D721Med (cell line): ENCODE results near the gene XDH.

Experiments
- DNase-seq: peaks from one replicate; pipeline ENCODE4 v3.0.0; 2011; ENCODE audit warnings: low spot score; ENCODE audit not compliant: insufficient read length
- FAIRE-seq: peaks from 2 replicates; lab custom pipeline; 2011; peaks lifted over from hg19 to GRCh38; lab: Jason Lieb, UNC
- CTCF ChIP-seq: IDR thresholded peaks from 2 replicates; pipeline ENCODE4 v1.5.1; 2012; ENCODE audit warnings: mild to moderate bottlenecking, control low read depth; ENCODE audit not compliant: insufficient read depth; ENCODE audit errors: missing control alignments

XDH gene

DNA sequence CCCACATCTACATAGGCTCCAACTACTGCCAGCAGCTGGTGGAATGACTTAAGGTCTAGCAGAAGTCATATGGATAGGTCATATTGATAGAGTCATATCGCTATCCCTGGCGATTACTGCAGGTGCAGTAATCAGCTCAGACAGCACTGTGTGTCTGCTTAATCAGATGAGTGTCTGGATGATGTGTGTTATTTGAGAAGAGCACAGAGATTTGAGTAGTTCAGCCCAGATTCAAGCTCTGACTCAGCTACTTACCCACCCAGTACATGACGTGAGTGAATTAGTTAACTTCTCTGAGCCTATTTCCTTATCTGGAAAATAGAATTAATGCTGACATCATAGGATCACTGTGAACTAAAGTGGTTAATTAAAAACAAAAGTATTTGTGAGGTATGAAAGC is 101.6 kb downstream of the XDH start:
- TF ChIP-seq CTCF: no peak
- DNase-seq: no peak
- FAIRE-seq: peak; percentile 11

DNA sequence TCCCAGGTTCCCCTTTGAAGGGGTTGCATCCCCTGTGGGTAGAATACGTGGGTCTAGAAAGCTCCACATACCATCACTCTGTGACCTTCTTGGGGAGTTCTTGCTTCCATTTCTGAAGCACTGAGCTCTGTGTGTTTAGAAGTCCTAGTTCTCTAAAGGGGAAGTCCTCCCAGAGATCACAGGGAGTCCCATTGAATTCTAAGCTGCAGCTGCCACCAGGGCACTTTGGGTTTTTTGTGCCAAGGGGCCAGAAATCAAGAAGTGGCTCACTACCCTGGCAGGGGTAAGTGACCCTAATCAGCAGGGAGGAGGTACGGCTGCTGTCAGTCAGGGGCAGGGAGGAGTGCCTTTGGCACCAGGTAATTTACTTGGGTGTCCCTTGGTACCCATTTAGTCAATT is 109.7 kb downstream of the XDH start:
- TF ChIP-seq CTCF: no peak
- FAIRE-seq (no peak), DNase-seq (no peak)

DNA sequence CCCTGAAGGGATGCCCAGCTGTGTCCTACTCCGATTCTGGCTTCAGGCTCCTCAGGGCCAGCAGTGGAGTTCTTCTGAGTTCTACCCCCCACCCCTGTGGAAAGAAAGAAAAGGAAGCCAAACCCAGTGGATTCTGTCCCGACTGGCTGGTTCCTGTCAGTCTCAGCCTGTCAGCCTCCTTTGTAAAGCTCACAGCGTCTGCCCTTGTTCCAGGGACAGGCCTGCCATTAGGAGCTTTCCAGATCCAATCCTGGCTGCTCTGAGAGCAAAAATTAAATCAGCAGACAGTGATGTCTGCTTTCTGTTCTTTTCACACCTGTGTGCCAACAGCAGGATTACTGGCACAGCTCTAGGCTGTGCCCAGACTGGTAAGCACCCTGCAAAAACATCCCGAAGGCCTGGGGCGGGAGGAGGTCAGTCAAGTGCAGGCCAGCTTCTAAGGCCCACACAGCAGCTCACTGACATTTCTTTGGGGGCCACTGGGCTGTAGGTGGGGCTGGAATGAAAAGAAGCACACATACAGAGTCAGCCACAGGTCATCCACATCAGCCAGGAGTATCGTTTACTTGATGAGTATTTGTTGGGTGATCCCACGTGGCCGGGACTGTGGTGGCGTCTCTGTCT is 111.5 kb downstream of the XDH start:
- DNase-seq (no peak), FAIRE-seq (no peak)
- no peak for TF ChIP-seq CTCF

GRCh38 chr2:31300309-31300708 is 114.2 kb downstream of the XDH start:
- TF ChIP-seq CTCF: no peak
- FAIRE-seq: no peak
- no peak for DNase-seq

GRCh38 chr2:31299547-31299946 is 115.0 kb downstream of the XDH start:
- TF ChIP-seq CTCF: no peak
- DNase-seq: no peak
- FAIRE-seq: no peak

- TF ChIP-seq CTCF: no peak
- DNase-seq: no peak
- FAIRE-seq: no peak
Observed at GRCh38 chr2:31297751-31298150, 116.8 kb downstream of the XDH start.

DNA sequence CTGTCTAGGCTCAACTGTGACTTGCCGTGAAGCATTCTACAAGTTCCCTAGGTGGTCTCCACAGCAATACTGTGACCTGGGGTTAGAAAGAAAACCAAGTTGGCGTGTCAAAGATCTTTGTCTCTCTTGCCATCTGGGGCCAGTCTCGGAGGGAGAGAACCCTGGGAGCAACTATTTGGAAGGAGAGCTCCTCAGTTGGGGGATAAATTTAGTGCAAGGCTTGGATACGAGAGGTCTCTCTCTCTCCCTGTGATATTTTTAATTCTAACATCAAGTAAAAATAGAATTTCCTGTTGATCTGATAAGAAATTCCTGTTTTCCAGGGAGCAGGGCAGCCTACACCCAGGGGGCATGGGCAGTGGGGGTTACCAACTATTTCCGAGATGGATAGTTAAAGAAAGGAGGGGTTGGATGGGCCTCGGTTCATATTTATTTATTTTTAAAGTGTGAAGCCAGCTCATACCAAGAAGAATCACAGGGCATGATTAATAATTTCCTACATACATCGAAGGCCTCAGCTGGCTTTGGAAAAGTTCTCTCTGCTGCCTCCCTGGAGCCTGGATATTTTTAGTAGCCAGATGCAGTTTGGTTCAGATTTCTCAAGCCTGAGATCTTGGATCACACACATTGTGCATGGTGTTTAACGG is 117.8 kb downstream of the XDH start:
- FAIRE-seq (no peak), DNase-seq (no peak)
- TF ChIP-seq CTCF: no peak
